Osteocyte (in vitro differentiated cells): ENCODE data around the gene XXYLT1. TPM values are rescaled to one million over a fixed set of nuclear protein-coding genes. Genes with fewer than 3 reads are reported as not detected.
"Not testable (repeated sequence)": the region's sequence is repeated elsewhere in the genome, so short reads cannot be mapped to it uniquely, and the experiment has no call there.

ENCODE experiments used
- DNase-seq: peaks from one replicate; pipeline ENCODE4 v3.0.0; 2021; ENCODE audit warnings: mixed read lengths; ENCODE audit not compliant: unreplicated experiment; ENCODE audit errors: extremely low spot score
- H3K27ac Mint-ChIP-seq: one replicate; pipeline ENCODE4 v1.8.0; 2021; ENCODE audit warnings: mild to moderate bottlenecking, mixed read lengths; ENCODE audit not compliant: unreplicated experiment
- H3K27me3 Mint-ChIP-seq: one replicate; pipeline ENCODE4 v1.8.0; 2021; ENCODE audit warnings: mixed read lengths; ENCODE audit not compliant: unreplicated experiment
- H3K36me3 Mint-ChIP-seq: one replicate; pipeline ENCODE4 v1.8.0; 2021; ENCODE audit warnings: mixed read lengths; ENCODE audit not compliant: unreplicated experiment
- H3K4me1 Mint-ChIP-seq: one replicate; pipeline ENCODE4 v1.8.0; 2021; ENCODE audit warnings: mixed read lengths; ENCODE audit not compliant: unreplicated experiment
- H3K4me3 Mint-ChIP-seq: one replicate; pipeline ENCODE4 v1.8.0; 2021; ENCODE audit warnings: mild to moderate bottlenecking, moderate library complexity, mixed read lengths; ENCODE audit not compliant: unreplicated experiment
- H3K9me3 Mint-ChIP-seq: one replicate; pipeline ENCODE4 v1.8.0; 2021; ENCODE audit warnings: mixed read lengths; ENCODE audit not compliant: unreplicated experiment
- total RNA-seq: library from RNA; stranded (reverse); gene quantifications from 2 replicates; pipeline ENCODE4 v1.2.1, GENCODE V29; 2021
- TF ChIP-seq, protein P1 (sequence below): fragments of 200-600 bp; sonication (generic); IDR thresholded peaks from 2 replicates; pipeline ENCODE4 v1.5.0; 2021; ENCODE audit warnings: antibody characterized with exemption, mild to moderate bottlenecking, moderate library complexity

The XXYLT1 gene
- total RNA-seq, 1 donor from 2014 or later: 35.8 TPM

DNA sequence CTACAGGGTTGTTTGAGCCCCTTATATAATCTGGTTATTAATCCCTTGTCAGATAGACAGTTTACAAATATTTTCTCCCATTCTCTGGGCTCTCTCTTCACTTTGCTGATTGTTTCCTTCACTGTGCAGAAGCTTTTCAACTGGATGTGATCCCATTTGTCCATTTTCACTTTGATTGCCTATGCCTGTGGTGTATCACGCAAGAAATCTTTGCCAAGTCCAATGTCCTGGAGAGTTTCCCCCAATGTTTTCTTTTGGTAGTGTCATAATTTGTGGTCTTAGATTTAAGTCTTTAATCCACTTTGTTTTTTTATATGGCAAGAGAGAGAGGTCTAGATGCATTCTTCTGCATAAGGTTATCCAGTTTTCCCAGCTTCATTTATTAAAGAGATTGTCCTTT is 40.7 kb downstream of the XXYLT1 start:
- H3K4me1 Mint-ChIP-seq: peaks cover 10% of the 10 kb centered on the region
- no peak overlapping the region for H3K4me3 Mint-ChIP-seq
- H3K27me3 Mint-ChIP-seq: no peaks in the 10 kb centered on the region
- peaks cover 7% of the 10 kb centered on the region for H3K9me3 Mint-ChIP-seq
- TF ChIP-seq, protein P1, sequence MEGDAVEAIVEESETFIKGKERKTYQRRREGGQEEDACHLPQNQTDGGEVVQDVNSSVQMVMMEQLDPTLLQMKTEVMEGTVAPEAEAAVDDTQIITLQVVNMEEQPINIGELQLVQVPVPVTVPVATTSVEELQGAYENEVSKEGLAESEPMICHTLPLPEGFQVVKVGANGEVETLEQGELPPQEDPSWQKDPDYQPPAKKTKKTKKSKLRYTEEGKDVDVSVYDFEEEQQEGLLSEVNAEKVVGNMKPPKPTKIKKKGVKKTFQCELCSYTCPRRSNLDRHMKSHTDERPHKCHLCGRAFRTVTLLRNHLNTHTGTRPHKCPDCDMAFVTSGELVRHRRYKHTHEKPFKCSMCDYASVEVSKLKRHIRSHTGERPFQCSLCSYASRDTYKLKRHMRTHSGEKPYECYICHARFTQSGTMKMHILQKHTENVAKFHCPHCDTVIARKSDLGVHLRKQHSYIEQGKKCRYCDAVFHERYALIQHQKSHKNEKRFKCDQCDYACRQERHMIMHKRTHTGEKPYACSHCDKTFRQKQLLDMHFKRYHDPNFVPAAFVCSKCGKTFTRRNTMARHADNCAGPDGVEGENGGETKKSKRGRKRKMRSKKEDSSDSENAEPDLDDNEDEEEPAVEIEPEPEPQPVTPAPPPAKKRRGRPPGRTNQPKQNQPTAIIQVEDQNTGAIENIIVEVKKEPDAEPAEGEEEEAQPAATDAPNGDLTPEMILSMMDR: no peak
- no peak overlapping the region for H3K27ac Mint-ChIP-seq
- peaks cover 6% of the 10 kb centered on the region for H3K36me3 Mint-ChIP-seq
- no peak for DNase-seq

DNA sequence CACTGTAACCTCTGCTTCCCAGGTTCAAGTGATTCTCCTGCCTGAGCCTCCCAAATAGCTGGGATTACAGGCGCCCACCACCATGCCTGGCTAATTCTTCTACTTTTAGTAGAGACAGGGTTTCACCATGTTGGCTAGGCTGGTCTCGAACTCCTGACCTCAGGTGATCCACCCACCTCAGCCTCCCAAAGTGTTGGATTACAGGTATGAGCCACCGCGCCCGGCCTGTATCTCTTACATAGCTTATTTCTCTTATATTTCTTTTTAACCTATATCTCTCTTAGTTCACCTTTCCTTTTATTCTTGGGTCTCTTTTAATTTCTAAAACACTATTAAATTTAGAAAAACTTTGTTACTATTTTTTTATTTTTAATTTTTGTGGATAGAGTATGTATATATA is 42.1 kb downstream of the XXYLT1 start:
- H3K4me3 Mint-ChIP-seq, H3K27me3 Mint-ChIP-seq, H3K27ac Mint-ChIP-seq, H3K36me3 Mint-ChIP-seq, H3K9me3 Mint-ChIP-seq: not testable (repeated sequence)
- DNase-seq: peak; percentile 49
- peaks cover 23% of the 10 kb centered on the region for H3K4me1 Mint-ChIP-seq

DNA sequence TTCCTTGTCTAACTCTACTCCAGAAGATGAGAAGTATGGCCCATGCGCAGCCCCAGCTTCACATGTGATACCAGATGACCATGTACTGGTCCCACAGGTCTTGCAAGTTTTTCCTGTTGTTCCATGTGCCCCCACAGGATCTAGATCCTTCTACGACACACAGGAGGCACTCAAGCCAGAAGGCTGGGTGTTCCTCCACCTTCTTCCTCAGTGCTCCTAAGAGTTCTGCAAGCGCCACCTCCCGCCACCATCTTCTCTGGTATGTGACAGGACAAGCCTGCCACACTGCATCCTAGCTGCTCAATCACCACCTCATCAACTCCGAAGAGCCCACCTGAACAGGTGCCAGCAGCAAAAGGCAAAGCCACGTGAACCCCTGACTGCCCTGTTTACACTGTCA is 43.1 kb downstream of the XXYLT1 start:
- H3K36me3 Mint-ChIP-seq: peaks cover 2% of the 10 kb centered on the region
- H3K27ac Mint-ChIP-seq: no peak overlapping the region
- H3K27me3 Mint-ChIP-seq: no peaks in the 10 kb centered on the region

DNA sequence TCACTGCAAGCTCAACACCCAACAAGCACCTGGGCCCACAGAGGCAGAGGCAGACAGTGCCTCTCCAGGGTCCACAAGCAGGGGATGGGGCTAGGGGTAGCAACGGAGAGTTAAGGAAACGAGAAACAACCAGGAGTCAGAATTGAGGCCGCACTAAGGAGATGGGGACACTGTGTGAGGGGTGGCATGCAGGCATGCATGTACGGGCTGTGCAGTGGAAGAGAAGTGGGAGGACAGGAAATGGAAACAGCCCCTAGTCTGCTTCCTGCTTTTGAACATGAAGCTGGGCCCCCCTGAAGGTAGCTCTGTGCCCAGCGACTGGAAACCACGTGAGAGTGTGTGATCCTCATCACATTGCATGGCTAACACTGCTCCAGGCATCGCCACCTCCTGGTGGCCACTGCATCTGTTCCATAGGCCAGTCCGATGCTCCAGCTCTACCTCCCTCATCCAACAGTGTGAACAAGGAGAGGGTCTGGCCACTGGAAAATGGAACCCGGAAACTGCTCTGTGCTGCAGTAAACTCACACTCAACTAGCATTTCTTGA is 44.0 kb downstream of the XXYLT1 start:
- peak; percentile 56 for DNase-seq
- Mint-ChIP-seq H3K4me3 (no peak overlapping the region), H3K27me3 (no peaks in the 10 kb centered on the region), H3K36me3 (peaks cover 2% of the 10 kb centered on the region), H3K9me3 (no peaks in the 10 kb centered on the region), H3K4me1 (peaks cover 42% of the 10 kb centered on the region), H3K27ac (no peak overlapping the region)
- TF ChIP-seq, protein P1: peak; percentile 44

More for the DNA sequence above, 43.1 kb downstream of the XXYLT1 start:
- H3K4me3 Mint-ChIP-seq: no peak overlapping the region
- peak; percentile 72 for DNase-seq
- no peaks in the 10 kb centered on the region for H3K9me3 Mint-ChIP-seq
- TF ChIP-seq, protein P1: no peak
- H3K4me1 Mint-ChIP-seq: peaks cover 33% of the 10 kb centered on the region

DNA sequence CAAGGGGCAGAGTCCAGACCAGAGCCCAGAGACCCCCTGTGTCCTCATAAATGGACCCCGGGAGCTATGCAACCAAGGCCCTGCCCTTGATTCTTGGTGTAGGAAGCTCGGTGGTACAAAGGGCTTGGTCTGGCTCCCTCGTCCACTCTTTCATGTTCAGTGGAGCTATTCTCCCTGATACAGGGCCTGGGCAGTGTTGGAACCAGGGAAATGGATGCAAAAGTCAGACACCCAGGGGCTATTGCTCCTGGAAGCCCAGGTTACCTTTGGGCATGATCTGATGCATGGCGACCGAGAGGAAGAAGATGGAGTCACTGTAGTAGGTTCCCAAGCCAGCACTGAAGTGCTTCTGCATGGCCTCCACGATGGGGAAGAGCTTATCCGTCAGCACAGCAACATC is 44.5 kb downstream of the XXYLT1 start:
- H3K27ac Mint-ChIP-seq: no peak overlapping the region
- H3K4me1 Mint-ChIP-seq: peaks cover 48% of the 10 kb centered on the region
- TF ChIP-seq, protein P1: no peak
- no peaks in the 10 kb centered on the region for H3K27me3 Mint-ChIP-seq
- H3K9me3 Mint-ChIP-seq: no peaks in the 10 kb centered on the region
- peaks cover 2% of the 10 kb centered on the region for H3K36me3 Mint-ChIP-seq
- no peak for DNase-seq
- H3K4me3 Mint-ChIP-seq: no peak overlapping the region
